ENCODE results near the gene ACSF3. TPM values are rescaled to one million over a fixed set of nuclear protein-coding genes. Genes with fewer than 3 reads are reported as not detected.

Gene ACSF3
- total and polyA plus RNA-seq, 2 donors (not counting 1 experiment from before 2014, with no cell fraction given): 45.2 to 113 TPM

DNA sequence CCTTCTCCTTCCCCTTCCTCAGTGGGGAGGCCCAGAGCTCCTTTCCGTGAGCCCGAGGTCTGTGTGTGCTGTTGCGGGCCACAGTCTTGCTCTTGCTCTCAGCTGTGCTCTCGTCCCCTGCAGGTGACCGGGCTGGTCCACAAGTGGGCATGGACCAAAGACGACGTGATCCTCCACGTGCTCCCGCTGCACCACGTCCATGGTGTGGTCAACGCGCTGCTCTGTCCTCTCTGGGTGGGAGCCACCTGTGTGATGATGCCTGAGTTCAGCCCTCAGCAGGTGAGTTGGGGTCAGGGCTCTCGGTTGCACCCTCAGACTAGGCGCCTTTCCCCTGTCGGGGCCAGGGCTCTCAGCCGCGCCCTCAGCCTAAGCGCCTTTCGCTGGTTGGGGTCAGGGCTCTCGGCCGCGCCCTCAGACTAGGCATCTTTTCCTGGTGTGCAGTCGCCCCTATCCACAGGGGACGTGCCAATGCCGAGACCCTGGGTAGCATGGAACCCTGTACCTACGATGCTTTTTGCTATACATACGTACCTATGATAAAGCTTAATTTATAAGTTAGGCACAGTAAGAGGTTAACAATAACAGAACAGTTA is 8.9 kb downstream of the ACSF3 start:
- Mint-ChIP-seq H3K4me3 (no peak overlapping the region), H3K27me3 (no peaks in the 10 kb centered on the region), H3K4me1 (peaks cover 29% of the 10 kb centered on the region), H3K9me3 (ENCODE audit: insufficient read depth) (no peaks in the 10 kb centered on the region), H3K27ac (no peak overlapping the region)
- Histone ChIP-seq H3K9me3 (ENCODE audit: control extremely low read depth in 1 of 3, control insufficient read depth in 2 of 3, insufficient read depth in 1 of 3, low read length in 2 of 3) (peaks cover 0 to 2% (median 0%) of the 10 kb centered on the region in 3 donors), H3K4me3 (ENCODE audit: control extremely low read depth in 1 of 5, extremely low read depth in 1 of 5, insufficient read depth in 1 of 5, low read depth in 2 of 5, low read length in 4 of 5) (no peak overlapping the region), H4K20me1 (ENCODE audit: control insufficient read depth, insufficient read depth, low read length, poor library complexity, severe bottlenecking) (peaks cover 75% of the 10 kb centered on the region), H3K36me3 (replicated peaks in 1 of 2; ENCODE audit: control extremely low read depth in 1 of 2, control insufficient read depth in 1 of 2, extremely low read depth in 1 of 2, insufficient read depth in 2 of 2, low read length in 1 of 2) (peaks cover 12 to 76% of the 10 kb centered on the region in 2 experiments), H3K9ac (ENCODE audit: low read length) (no peak overlapping the region), H3K27ac (ENCODE audit: low read length in 2 of 2) (no peak overlapping the region), H3K27me3 (replicated peaks in 1 of 4; ENCODE audit: control extremely low read depth in 1 of 4, control insufficient read depth in 3 of 4, insufficient read depth in 4 of 4, low read length in 3 of 4) (no peaks in the 10 kb centered on the region), H3K4me1 (ENCODE audit: control insufficient read depth in 2 of 2, insufficient read depth in 2 of 2, low read length in 2 of 2) (peaks cover 23 to 31% of the 10 kb centered on the region in 2 donors), H3K79me2 (ENCODE audit: control insufficient read depth, insufficient read depth, low read length) (peaks cover 75% of the 10 kb centered on the region), H3K4me2 (replicated peaks; ENCODE audit: low read depth, low read length, poor library complexity, severe bottlenecking) (no peak overlapping the region), H2AFZ (ENCODE audit: insufficient read depth, low read depth, low read length, poor library complexity, severe bottlenecking) (no peak overlapping the region)
- 94% methylated on average over 21 of the region's 27 CpGs for WGBS (ENCODE audit: insufficient coverage)
- ATAC-seq (ENCODE audit: low read depth): no peak
- intact Hi-C loops (cut with micrococcal nuclease): no loop called here
- POLR2A ChIA-PET: no interaction called here
- no peak for DNase-seq
- no peak for TF ChIP-seq EZH2 (IDR thresholded peaks at IDR 0.05; ENCODE audit: borderline replicate concordance, insufficient read depth, low read depth, low read length, poor library complexity, severe bottlenecking)
- TF ChIP-seq CTCF (IDR thresholded peaks at IDR 0.05): no peak
- CTCF ChIA-PET: interaction anchor here (1.3 kb wide), 1 partner anchor 65 kb away, joined by 3 read pairs; no protein-coding TSS in a partner anchor

DNA sequence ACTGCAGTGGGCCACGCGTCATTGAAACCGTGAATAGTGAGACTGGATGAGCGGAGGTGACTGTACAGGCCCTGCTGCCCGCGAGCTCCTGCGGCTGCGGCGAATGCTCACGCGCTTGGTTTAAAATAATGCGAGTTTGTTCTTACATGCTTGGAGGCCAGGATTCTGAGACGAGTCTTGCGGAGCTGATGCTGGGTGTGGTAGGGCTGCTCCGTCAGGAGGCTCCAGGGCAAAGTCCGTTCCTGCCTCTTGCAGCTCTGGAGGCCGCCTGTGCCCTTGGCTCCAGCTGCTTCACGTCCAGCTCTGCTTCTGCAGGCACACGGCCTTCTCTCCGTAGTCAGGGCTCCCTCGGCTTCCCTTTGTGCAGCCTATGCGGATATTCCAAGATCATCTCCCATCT is 9.5 kb downstream of the ACSF3 start:
- ATAC-seq (ENCODE audit: low read depth) (no peak), DNase-seq (no peak)
- Histone ChIP-seq H3K9ac (ENCODE audit: low read length) (no peak overlapping the region), H3K36me3 (replicated peaks in 1 of 2; ENCODE audit: control extremely low read depth in 1 of 2, control insufficient read depth in 1 of 2, extremely low read depth in 1 of 2, insufficient read depth in 2 of 2, low read length in 1 of 2) (peaks cover 12 to 81% of the 10 kb centered on the region in 2 experiments), H3K4me3 (ENCODE audit: control extremely low read depth in 1 of 5, extremely low read depth in 1 of 5, insufficient read depth in 1 of 5, low read depth in 2 of 5, low read length in 4 of 5) (no peak overlapping the region), H3K4me2 (replicated peaks; ENCODE audit: low read depth, low read length, poor library complexity, severe bottlenecking) (no peak overlapping the region), H3K9me3 (ENCODE audit: control extremely low read depth in 1 of 3, control insufficient read depth in 2 of 3, insufficient read depth in 1 of 3, low read length in 2 of 3) (peaks cover 0 to 3% (median 0%) of the 10 kb centered on the region in 3 donors), H3K79me2 (ENCODE audit: control insufficient read depth, insufficient read depth, low read length) (peaks cover 70% of the 10 kb centered on the region), H3K4me1 (ENCODE audit: control insufficient read depth in 2 of 2, insufficient read depth in 2 of 2, low read length in 2 of 2) (peaks cover 17 to 25% of the 10 kb centered on the region in 2 donors), H4K20me1 (ENCODE audit: control insufficient read depth, insufficient read depth, low read length, poor library complexity, severe bottlenecking) (peaks cover 72% of the 10 kb centered on the region), H2AFZ (ENCODE audit: insufficient read depth, low read depth, low read length, poor library complexity, severe bottlenecking) (no peak overlapping the region), H3K27me3 (replicated peaks in 1 of 4; ENCODE audit: control extremely low read depth in 1 of 4, control insufficient read depth in 3 of 4, insufficient read depth in 4 of 4, low read length in 3 of 4) (no peaks in the 10 kb centered on the region), H3K27ac (ENCODE audit: low read length in 2 of 2) (no peak overlapping the region)
- WGBS (ENCODE audit: insufficient coverage): 96% methylated on average over 22 of the region's 22 CpGs
- peaks cover 23% of the 10 kb centered on the region for H3K4me1 Mint-ChIP-seq
- intact Hi-C loops (cut with micrococcal nuclease): no loop called here
- H3K9me3 Mint-ChIP-seq (ENCODE audit: insufficient read depth): no peaks in the 10 kb centered on the region
- no peak overlapping the region for H3K27ac Mint-ChIP-seq
- CTCF ChIA-PET: interaction anchor here (1.3 kb wide), 1 partner anchor 64 kb away, joined by 3 read pairs; no protein-coding TSS in a partner anchor
- POLR2A ChIA-PET: no interaction called here
- TF ChIP-seq EZH2 (IDR thresholded peaks at IDR 0.05; ENCODE audit: borderline replicate concordance, insufficient read depth, low read depth, low read length, poor library complexity, severe bottlenecking) (no peak), CTCF (IDR thresholded peaks at IDR 0.05) (no peak)
- H3K27me3 Mint-ChIP-seq: no peaks in the 10 kb centered on the region
- H3K4me3 Mint-ChIP-seq: no peak overlapping the region

All from B cell (primary cell).